NCI-H2227 (cell line): ENCODE data around the gene SHH.
"Not testable (repeated sequence)": the region's sequence is repeated elsewhere in the genome, so short reads cannot be mapped to it uniquely, and the experiment has no call there.

Experiments
- DNase-seq: peaks from one replicate; lab custom pipeline; 2025; ENCODE audit not compliant: unreplicated experiment; lab: John Stamatoyannopoulos, UW

The SHH gene

GRCh38 chr7:155820788-155821187 is 8.5 kb upstream of the SHH start:
- DNase-seq, result no peak

- no peak for DNase-seq
Measured at GRCh38 chr7:155820246-155820645, 8.0 kb upstream of the SHH start.

- no peak for DNase-seq
Measured at GRCh38 chr7:155819186-155819585, 6.9 kb upstream of the SHH start.

- DNase-seq, result no peak
Measured at GRCh38 chr7:155818820-155819168, 6.5 kb upstream of the SHH start.

- DNase-seq, result no peak
Measured at GRCh38 chr7:155818154-155818819, 6.0 kb upstream of the SHH start.

GRCh38 chr7:155817515-155817914 is 5.3 kb upstream of the SHH start:
- not testable (repeated sequence) for DNase-seq

- DNase-seq, result no peak
Measured at GRCh38 chr7:155816996-155817395, 4.7 kb upstream of the SHH start.

GRCh38 chr7:155816192-155816508 is 3.9 kb upstream of the SHH start:
- DNase-seq, result no peak

- no peak for DNase-seq
Measured at GRCh38 chr7:155815332-155816191, 3.3 kb upstream of the SHH start.

- DNase-seq, result no peak
Measured at GRCh38 chr7:155814316-155815276, 2.3 kb upstream of the SHH start.

- no peak for DNase-seq
Measured at GRCh38 chr7:155813546-155814315, 1.5 kb upstream of the SHH start.

GRCh38 chr7:155813125-155813524 is 862 bp upstream of the SHH start:
- DNase-seq, result no peak

- DNase-seq, result no peak
Measured at GRCh38 chr7:155811560-155811894, 736 bp downstream of the SHH start.

GRCh38 chr7:155810770-155811559 is 1.3 kb downstream of the SHH start:
- DNase-seq, result no peak

GRCh38 chr7:155809947-155810769 is 2.1 kb downstream of the SHH start:
- DNase-seq, result no peak

- DNase-seq, result no peak
Measured at GRCh38 chr7:155809332-155809946, 2.8 kb downstream of the SHH start.

- DNase-seq, result no peak
Measured at GRCh38 chr7:155808549-155809331, 3.5 kb downstream of the SHH start.
